22Rv1 (cell line): Measurements from ENCODE around the gene CAPN2.
"Not testable (repeated sequence)": the region's sequence is repeated elsewhere in the genome, so short reads cannot be mapped to it uniquely, and the experiment has no call there.

ENCODE experiments used
- ZFX ChIP-seq: fragments of 450-650 bp; IDR thresholded peaks from 2 replicates; pipeline ENCODE4 v1.6.1; 2017; ENCODE audit warnings: antibody characterized with exemption, borderline replicate concordance
- TF ChIP-seq, protein P1 (sequence below): fragments of 450-650 bp; IDR thresholded peaks from 2 replicates; pipeline ENCODE4 v1.5.1; 2017; ENCODE audit warnings: mild to moderate bottlenecking

DNA sequence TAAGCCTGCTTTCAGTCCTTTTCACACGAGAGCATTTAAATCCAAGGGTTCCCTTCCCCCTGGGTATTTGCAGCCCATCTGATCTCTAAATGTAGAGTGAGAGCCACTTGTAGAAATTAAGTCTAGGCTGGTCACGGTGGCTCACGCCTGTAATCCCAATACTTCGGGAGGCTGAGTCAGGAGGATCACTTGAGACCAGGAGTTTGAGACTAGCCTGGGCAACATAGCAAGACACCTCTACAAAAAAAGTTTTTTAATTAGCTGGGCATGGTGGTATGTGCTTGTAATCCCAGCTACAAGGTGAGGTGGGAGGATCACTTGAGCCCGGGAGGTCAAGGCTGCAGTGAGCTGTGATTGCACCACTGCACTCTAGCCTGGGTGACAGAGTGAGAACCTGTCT, 24.3 kb downstream of the CAPN2 start:
- TF ChIP-seq, protein P1, sequence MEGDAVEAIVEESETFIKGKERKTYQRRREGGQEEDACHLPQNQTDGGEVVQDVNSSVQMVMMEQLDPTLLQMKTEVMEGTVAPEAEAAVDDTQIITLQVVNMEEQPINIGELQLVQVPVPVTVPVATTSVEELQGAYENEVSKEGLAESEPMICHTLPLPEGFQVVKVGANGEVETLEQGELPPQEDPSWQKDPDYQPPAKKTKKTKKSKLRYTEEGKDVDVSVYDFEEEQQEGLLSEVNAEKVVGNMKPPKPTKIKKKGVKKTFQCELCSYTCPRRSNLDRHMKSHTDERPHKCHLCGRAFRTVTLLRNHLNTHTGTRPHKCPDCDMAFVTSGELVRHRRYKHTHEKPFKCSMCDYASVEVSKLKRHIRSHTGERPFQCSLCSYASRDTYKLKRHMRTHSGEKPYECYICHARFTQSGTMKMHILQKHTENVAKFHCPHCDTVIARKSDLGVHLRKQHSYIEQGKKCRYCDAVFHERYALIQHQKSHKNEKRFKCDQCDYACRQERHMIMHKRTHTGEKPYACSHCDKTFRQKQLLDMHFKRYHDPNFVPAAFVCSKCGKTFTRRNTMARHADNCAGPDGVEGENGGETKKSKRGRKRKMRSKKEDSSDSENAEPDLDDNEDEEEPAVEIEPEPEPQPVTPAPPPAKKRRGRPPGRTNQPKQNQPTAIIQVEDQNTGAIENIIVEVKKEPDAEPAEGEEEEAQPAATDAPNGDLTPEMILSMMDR, result not testable (repeated sequence)
- TF ChIP-seq ZFX, result not testable (repeated sequence)
